ENCODE measurements around the gene DPP6.
"Not testable (repeated sequence)": the region's sequence is repeated elsewhere in the genome, so short reads cannot be mapped to it uniquely, and the experiment has no call there.

DPP6 gene

GRCh38 chr7:154148791-154149516, 96.8 kb downstream of the DPP6 start:
- not testable (repeated sequence) for DNase-seq (ENCODE audit: low spot score)

- DNase-seq (ENCODE audit: low spot score), result not testable (repeated sequence)
Observed at GRCh38 chr7:154150656-154151055, 98.5 kb downstream of the DPP6 start.

GRCh38 chr7:154151306-154151705, 99.1 kb downstream of the DPP6 start:
- not testable (repeated sequence) for DNase-seq (ENCODE audit: low spot score)

DNA sequence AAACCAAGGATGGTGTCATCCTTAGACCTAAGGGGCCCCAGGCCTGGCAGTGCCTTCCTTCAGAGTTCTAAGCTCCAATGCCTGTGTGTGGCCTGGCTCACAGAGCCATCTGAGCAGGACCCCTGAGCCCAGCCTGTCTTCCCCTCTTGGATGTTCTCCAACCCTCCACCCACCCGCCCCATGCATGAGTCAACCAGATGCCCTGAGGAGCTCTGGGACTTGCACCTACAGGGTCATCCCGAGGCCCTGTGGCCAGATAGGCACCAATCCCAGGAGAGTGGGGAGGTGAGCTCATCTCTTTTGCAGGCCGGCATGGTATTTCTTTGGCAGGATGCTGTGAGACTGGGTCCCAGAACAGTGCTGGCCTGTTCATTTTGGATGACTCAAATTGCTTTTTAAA, 103.7 kb downstream of the DPP6 start:
- not testable (repeated sequence) for DNase-seq (ENCODE audit: low spot score)

GRCh38 chr7:154162921-154163320, 110.7 kb downstream of the DPP6 start:
- not testable (repeated sequence) for DNase-seq (ENCODE audit: low spot score)

- not testable (repeated sequence) for DNase-seq (ENCODE audit: low spot score)
Observed at GRCh38 chr7:154163642-154164041, 111.4 kb downstream of the DPP6 start.

DNA sequence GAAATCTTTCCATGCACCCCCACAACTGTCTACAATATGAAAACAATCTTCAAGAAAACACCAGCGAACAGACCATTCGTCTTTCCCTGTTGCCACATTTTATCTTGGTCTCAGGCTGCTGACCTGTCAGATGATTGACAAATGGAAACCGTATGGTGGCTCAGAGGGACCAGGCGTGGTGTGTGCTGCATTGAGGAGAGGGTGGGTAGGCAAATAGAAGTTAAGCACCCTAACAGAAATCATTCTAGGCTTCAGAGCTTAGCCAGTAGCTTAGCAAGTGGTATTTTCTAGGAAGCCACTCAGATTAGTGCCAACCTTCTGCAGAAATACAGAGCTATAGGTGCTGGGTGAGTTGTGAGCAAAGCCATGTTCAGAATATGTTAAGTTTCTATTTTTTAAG, 114.9 kb downstream of the DPP6 start:
- DNase-seq (ENCODE audit: low spot score), result no peak

DNA sequence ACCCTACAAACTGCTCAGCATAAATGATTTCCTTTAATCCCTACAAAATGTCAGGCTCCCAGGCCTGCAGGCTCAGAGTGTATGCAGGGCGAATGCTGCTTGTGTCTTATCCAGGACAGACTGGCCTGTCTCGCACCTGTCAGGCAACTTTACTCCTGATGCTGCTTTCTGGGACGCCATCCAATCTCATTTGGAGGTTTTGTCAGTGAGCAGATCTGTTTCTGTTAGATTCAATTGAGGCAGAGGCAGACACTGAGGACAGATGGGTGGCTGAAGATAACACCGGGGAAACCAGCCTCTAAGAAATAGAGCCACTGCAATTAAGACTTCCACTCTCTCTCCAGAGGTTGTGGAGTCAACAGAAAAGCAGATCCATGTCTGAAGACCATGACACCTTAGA, 115.6 kb downstream of the DPP6 start:
- no peak for DNase-seq (ENCODE audit: low spot score)

DNA sequence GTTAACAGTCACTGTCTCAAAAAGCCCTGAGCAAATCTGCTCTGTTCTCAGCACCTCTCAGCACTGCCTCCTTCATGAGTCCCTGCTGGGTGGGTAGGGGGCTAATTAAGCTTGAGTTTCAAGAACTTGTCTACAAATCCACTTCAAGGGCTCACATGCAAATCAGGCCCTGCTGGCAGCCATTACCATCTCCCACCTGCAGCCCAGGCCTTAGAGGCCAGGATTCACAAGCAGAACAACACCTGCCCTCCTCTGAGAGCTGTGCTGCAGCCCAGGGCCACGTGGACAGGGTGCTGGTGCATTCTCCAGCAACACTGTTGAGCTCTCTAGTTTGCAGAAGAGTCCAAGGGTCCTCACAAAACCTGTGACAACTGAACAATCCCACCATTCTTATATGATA, 119.2 kb downstream of the DPP6 start:
- no peak for DNase-seq (ENCODE audit: low spot score)

- no peak for DNase-seq (ENCODE audit: low spot score)
Observed at GRCh38 chr7:154172236-154172635, 120.0 kb downstream of the DPP6 start.

- DNase-seq (ENCODE audit: low spot score), result no peak
Observed at GRCh38 chr7:154177584-154177983, 125.4 kb downstream of the DPP6 start.

DNA sequence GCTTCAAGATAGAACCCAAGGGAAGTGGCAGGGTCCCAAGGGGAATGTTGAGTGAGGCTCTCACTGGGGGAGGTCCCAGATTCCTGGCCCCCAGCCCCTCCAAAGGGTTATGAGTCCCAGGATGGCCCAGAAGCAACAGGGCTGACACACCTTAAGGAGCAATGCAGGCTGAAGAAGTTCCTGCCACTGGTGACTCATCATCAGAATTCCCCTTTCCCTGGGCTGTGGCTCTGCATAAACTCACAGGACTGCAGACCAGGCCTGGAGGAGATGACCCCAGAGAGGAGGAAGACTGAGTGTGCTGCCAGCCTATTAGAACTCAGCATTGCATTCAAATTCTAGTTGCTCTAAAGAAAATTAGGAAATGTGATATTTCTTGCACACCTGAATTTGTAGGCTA, 126.7 kb downstream of the DPP6 start:
- DNase-seq (ENCODE audit: low spot score), result no peak

DNA sequence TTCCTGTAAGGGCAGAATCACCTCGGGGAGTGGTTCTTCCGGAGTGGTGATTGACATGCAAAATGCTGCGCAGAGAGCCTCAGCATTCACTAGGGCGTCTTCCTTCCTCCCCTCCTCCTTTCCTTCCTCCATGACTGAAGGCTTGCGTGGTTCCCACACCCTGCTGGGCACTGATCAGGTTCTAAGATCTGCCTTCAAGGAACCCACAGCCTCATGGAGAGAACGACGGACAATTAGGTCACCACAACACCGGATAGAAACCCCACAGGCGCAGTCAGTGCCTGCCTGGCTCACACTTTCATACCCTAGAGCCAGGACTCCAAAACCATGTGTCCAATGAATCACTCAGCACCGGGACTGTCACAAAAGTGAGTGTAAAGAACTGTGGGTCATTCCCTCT, 131.3 kb downstream of the DPP6 start:
- DNase-seq (ENCODE audit: low spot score), result no peak

DNA sequence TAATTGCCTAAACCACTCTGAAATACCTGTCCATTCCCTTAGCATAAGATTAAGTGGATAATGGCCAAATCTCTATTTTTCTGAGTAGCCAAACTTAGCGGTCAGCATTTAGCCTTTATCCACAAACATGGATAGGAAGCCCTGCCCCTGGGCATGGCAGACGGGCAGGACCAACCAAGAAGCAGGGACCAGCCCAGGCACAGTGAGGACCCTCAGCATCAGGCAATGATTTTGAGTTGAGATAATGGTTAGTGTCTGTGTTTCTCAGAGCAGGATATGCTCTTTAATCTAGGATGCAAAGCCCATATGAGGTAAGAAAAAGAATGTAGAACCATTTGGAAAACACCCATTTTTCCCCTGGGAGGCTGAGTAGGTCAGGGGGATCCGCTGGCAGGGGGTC, 131.7 kb downstream of the DPP6 start:
- no peak for DNase-seq (ENCODE audit: low spot score)

DNA sequence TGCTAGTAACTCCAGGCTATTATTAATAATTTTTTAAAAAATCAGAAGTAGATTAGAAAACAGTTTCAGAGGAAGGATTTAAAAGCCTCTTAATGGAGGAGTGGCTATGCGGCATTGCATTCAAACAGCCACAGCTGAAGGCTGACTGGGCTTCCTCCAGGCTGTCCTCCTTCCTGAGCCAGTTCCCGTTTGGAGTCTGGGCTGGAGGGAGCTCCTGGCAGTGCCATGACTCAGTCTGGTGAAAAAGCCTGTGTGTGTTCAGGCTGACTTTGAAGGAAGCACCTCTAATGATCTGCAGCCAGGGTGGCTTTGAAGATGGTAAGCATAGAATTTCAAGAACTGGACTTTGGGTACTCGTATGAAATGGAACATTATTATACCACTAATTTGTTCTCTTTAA, 134.6 kb downstream of the DPP6 start:
- DNase-seq (ENCODE audit: low spot score), result no peak

DNA sequence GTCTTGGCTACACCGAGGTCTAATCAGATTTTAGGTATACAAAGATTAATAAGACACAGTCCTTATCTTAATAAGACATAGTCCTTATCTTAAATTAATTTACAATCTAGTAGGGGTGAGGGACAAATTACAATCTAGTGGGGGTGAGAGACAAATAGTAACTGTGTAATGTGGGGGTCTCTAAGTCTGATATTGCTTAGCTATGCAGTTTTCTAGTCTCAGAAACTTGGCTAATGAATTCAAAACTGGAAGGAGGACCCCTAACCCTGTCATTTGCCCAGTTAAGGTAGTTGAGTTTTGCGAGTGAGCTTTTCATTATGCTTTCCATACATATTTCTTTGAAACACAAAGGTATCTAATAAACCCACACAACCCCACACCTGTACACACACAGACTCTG, 136.1 kb downstream of the DPP6 start:
- DNase-seq (ENCODE audit: low spot score), result no peak

GRCh38 chr7:154195266-154195665, 143.1 kb downstream of the DPP6 start:
- no peak for DNase-seq (ENCODE audit: low spot score)

DNA sequence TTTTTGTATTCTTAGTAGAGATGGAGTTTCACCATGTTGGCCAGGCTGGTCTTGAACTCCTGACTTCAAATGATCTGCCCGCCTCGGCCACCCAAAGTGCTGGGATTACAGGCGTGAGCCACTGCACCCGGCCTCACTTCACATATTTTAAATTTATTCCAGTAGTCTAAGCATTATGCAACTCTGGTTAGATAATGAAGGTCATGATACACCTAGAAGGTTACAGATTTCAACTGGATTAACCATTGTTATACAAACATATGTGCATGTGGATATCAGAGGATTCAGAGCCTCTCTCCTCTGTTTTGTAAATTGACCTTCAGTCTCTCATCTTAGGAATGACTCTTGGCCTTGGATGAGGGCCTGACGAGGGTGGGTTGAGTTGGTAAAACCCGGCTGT, 146.3 kb downstream of the DPP6 start:
- DNase-seq (ENCODE audit: low spot score), result no peak

DNA sequence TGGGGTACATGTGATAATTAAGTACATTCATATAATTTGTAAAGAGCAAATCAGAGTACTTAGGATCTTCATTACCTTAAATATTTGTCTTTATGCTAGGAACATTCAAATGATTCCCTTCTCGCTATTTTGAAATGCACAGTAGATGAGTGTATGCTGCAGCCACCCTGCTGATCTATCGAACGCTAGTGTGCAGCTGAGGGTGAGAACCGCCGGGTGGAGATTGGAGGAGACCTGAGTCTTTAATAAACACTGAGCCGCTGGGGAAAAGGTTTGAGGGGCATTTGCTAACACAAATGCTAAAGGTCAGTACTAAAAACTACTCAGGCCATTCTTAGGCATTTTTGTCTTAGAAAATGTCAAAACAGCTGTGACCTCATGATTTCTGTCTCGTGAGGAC, 148.0 kb downstream of the DPP6 start:
- DNase-seq (ENCODE audit: low spot score), result no peak

DNA sequence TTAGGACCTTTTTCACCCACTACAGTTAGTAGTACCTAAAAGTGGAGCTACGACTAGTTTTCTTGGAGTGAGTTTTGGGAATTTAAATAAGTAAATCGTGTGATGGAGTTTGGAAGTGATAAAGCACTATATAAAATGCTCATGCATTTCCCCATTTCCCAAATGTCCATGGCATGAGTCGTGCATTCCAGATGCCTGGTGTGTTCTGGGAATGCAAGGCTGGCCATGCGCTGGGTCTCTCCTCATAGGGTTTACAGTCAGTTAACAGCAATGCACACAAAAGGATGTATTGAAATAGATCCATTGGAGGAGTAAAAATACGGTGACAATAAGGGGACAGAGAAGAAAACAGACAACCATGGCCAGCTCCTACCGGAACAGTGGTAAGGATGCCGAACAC, 149.8 kb downstream of the DPP6 start:
- DNase-seq (ENCODE audit: low spot score), result no peak

DNA sequence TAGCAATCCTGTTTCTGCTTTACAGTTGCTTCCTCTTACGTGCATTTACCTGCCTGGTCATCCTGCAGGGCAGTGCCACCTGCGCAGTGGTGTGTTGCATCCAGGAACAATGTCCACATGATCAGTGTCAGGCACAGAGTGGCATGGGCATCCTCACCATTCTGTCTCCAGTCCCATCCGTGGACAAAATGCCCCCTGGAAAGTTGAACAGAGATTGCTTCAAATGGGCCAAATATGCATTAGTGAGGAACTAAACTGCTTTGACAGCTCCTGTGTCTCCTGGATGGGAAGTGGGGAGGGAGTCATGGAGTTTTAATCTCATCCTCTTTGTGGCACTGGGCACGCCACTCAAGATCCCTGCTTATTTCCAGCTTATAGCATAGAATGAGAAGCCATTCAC, 151.8 kb downstream of the DPP6 start:
- no peak for DNase-seq (ENCODE audit: low spot score)

- no peak for DNase-seq (ENCODE audit: low spot score)
Observed at GRCh38 chr7:154212861-154213260, 160.7 kb downstream of the DPP6 start.

DNA sequence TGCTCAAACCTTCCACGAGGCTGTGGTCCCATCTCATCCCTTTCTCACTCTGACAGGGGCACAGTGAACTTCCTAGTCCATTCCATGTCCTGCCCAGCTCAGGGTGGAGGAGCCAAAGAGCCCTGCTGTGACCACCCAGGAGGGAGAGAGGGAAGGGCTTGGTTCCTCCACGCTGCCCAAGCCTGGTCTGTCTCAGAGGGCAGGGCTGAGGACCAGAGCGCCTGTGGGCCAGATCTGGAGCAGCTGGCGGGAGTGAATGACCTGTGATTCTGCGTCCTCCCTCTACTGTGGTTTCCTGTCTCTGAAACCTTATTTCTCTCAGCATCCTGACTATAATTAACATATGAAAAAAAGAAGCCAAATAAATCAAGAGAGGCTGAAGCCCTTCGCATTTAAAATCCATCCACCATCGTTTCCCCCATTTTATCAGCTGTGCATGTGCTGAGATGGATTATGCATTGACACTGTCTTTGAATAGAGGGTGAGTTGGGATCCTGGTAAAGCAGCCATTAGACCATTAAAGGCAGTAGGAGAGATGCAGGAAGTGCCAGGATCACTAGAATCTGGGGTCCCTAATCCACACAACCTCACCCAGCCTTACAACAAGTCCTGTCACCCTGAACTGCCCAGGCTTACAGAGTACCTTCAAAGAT, 165.6 kb downstream of the DPP6 start:
- no peak for DNase-seq (ENCODE audit: low spot score)

DNA sequence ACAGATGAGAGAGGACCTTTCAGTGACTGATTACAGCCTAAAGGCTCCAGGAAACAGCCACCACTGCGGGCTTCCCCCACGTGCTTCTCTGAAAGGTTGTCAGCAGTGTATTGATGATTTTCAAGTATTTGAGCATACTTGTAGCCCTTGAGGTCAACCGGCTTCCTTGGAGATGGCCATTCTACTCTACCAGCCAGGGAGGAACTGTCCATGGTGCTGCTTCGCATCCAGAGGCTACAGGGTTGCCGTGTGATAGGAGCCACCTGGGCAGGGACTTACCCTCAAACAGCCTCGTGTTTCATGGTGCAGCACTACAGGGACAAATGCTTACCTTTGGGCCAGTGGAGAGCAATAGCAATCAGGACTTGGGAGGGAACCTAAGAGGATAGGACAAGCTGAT, 179.5 kb downstream of the DPP6 start:
- DNase-seq (ENCODE audit: low spot score), result no peak

All from COLO829 (cell line).